ENCODE measurements around the gene ELF4.

Gene ELF4

DNA sequence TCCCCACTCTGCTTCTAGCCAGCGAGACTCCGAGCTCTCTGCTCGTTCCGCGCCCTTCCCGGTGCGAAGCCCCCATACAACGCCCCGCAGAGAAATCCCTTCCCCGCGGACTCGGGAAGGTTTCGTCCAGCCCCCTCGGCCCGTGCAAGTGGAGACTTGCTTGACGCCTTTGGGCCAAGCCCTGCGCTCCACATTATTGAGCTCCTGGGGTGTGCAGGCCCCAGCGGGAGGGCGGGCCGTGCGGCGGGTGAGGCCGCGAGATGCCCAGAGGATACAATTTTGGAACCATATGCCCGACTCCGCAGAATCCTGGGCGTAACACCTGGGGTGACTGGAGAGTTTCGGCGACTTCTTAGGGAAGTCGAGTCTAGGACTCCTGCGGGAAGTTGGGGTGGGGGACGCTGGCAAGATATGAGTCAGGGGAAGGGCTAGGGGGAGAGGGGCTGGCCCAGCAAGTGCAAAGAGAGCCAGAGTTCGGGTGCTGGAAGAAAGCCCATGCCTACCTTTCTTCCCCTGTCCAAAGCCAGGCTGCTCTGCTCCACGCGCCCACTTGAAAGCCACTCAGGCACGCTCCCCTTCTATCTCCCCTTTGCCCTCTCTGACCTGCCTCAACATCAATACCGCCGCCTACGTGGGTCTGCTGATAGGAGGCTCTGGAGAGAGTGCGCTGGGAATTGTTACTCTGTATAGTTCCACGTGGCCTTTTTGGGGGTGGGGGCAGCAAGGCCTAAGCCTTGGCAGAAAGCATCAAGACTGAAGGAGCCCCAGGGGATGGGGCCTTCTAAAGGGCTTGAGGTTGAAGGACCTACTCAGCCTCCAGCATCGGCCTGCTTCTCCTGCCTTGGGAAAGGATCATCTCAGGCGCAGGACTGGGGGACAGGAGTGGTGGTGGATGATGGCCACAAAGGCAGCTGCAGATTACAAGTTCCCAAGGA lies 1.2 kb upstream of the ELF4 start:
- peak; percentile 48 for DNase-seq

DNA sequence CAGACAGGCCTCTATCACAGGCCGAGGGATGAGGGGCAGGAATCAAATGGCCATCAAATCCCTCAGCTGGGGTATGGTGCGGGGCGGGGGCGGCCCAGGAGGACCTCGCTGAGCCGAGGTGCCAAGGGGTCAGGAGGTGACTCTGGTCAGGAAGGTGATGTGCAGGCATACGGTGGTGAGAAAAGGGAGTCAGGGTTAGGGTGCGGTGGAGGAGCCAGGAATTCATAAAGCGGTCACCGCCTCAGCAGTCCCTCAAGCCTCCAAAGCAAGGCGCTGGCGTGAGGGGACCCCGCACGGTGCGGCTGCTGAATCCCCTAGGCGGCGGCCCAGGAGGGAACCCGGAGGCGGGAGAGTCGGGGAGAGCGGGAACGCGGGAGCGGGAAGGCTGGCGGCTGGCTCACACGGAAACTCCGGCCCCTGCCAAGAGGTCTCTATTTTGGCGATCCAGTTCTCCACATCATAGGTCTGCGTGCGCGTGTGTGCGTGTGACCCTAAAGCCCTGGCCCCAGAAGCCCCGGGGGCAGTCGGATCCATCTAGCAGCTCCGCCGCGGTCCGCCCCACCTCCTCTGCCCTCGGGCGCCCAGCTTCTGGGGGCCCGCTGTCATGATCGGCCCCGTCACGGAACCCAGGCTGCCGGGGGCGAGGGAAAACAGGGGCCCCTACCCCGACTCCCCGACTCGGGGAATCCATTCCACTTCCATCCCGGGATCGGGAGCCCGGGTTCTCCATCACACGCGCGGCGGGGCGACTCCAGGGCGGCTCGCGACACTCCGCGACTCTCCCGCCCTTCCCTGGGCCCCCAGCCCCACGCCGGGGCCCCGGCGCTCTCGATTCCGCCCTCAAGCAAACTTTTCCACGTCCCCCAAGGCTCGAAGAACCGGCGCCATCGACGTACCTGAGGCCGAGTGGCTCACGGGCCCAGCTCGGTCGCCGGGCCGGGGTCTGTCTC lies 593 bp downstream of the ELF4 start:
- no peak for DNase-seq

DNA sequence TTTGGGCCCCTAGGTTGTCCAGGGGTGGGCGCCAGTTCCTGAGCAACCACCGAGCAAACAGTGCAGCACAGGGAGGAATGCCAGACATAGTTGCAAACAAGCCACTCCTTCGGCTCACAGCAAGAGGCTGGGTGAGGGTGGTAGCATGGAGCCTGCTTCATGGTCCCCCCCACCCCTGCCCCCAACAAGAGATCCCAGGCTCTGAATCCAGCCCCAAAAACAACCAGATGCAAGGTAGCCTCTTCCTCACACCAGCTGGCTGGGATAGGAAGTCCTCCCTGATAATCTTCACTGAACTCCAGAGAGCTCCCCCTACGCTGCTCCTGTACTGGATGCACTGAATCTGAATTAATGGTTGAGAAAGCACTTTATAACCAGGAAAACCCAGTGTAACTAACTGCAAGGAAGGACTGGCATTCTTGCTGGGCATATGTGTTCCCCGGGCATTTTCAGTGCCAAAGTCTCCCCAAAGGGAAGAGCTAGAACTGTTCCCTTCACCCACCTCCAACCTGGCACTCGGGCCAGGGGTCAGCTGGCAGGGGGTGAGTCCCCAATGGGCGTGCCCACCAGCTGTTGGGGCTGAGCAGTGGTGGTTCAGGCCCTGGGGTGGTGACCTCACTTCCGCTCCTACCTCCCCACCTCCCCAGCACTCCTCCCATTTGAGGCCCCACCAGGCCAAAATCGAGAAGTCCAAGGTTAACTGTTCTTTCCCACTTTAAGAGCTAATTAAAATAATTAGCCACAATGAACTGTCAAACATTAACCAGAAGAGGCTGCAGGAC lies 1.5 kb downstream of the ELF4 start:
- DNase-seq = no peak

DNA sequence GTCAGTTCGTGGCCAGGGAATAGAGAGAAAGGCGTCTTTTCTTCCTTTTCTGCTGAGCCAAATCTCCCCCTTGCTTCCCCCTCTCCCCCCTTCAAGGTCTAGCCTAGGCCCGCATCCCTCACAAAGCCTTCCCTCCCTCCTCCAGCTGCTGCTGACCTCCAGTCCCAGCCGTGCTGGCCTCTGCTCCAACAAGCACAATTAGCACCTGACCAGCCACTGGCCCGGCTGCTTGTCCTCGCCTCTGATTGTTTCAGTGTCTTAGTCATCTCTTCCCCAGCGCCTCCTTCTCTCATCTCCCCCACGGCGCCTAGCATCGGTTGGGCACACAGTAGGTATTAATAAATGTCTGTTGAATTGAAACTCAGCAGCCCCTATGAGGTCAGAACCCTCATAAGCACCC lies 4.2 kb downstream of the ELF4 start:
- DNase-seq = no peak

DNA sequence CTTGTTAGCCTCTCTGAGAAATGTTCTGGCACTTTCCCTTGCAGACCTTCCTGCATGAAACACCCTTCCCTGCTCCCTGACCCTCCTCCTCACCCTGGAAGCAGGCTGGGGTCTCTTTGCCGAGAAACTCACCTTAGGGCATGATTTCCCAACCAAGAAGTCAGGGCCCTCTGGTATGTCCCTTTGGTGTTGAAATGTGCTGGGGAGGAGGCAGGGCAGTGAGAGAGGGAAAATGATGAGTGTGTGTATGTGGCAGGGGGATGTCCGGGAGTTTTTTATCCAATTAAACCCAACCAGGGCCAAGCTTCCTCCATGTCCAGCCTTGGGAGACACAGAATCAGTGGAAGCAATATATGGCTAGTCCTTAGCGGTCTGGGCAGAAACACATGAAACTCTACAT lies 5.1 kb downstream of the ELF4 start:
- DNase-seq = no peak

DNA sequence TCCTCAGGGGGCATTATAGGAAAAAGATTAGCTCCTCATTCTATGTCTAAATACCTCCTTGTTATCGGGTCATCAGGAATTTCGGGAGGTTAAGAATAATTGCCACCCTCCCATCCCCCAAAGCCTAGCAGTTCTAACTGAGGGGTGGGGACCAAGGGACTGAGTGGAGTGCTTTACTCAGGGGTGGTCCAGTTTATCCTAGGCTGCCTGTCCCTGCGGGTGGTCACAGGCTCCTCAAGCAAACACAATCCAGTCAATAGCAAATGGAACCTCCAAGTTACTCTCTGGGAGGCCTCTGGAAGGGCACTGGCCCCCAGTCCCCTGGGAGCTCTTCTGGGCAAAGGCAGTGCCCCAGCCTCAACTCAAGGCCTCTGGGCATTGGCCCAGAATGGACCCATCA lies 6.7 kb downstream of the ELF4 start:
- no peak for DNase-seq

DNA sequence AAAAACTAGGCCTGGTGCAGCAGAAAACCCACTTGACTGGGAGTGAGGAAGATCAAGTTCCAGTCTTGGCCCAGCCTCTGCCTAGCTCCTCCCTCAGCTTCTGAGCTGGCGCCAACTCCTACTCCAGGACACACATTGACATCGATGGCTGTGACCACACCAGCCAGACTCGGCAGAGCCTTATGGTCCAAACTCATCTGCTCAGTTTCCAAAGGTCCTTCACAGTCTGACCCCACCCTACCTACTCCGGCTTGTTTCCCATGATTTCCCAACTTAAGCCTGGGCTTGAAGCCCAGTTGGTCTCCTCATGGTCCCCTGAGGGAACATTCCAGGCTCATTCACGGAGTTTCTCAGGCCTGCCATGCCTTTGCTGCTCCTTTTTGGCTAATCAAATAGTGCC lies 10.1 kb downstream of the ELF4 start:
- no peak for DNase-seq

DNA sequence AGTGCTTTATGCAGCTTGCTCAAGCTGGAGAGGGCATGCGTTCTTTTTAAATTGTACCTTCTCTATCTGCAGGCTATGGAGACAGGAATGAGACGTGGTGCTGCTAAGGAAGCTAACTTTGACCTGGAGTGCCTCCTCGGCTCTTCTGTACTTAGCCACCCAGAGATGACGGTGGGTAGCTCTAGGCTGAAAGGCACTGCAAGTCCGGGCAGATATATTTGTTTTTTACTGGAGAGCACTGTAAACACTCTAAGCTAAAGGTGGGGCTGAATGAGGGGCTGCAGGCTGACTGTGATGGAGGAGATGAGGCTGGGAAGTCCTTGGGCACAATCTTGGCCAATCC lies 12.1 kb downstream of the ELF4 start:
- DNase-seq = peak; percentile 52

DNA sequence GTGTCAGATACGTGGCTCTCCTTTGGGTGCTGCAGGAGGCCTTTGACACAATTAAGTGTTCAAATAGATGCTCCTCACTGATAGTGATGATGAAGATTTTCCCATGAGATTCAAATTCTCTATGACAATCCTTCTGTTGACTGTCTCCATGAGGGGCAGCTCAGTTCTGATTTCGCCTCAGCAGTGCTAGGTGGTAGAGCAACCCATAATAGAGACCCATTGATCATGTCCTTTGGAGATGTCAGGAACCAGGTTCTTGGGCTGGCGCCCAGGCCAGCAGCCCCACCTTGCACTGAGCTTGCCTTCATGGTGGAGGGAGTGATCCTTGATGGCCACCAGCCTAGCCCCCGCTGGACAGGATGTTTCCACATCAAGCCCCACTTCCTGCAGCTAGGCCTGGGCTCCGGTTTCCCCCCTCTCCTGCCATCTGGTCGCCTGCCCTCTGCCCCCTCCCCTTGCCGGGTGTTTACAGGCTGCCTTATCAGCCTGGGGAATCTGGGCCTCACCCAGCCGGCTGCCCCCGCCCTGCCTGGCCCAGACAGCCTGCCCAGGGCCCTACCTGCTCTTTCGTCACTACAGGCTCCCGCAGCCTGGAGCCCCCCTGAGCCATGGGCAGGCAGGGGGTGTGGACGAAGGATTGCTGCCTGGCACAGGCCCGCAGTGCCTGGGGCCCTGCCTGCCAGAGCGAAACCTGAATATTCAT lies 12.6 kb downstream of the ELF4 start:
- peak; percentile 52 for DNase-seq

DNA sequence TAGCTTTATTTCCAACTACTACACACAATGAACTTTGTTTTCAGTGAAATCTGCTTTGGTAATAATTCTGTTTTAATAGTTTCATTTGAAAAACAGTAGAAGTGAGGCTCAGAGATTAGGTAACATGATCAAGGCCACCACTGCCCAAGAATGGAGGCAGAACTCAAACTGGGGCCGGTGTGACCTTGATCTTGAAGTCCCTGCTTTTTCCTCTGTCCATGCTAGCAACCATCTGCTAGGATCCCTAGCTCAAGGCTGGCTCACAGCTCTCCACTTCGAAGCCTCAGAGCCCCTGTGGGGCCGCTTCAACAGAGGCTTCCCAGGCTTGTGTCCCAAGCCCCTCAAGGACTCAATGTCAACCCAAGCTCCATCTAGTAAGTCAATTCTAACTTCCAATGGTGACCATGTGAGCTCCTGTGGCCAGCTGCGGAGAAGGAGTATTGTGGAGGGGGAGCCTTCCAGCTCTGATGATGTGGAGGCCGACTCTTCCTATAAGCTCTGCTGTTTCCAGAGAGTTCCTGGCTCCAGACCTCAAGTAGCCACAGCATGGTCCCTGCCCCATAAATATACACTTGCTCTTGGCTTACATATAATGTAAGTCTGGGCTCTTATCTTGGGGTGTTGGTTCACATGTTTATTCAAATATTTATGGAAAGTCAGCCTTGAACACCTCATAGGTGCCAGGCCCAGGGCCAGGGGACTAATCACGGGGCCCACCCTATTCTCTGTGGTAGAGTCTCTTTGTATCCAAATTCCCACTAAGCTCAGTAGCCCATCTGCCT lies 14.9 kb downstream of the ELF4 start:
- no peak for DNase-seq

DNA sequence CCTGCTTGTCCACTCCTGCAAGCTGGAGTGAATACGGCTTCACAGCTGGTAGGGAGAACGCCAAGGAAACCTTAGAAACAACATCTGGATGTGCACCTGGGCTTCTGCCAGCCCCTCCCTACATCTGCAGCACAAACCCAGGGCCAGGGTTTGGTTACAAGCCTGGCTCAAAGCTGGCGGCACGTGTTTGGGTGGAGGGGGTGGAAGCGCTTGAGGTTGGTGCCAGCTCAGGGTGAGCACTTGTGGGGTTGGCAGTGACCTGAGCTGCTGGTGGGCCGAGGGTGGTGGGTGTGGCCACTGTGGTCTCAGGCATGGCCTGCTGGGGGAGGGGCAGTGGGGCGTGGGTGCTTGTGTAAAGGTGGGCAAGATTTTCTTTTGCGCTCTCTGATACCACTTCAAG lies 15.6 kb downstream of the ELF4 start:
- DNase-seq = no peak

DNA sequence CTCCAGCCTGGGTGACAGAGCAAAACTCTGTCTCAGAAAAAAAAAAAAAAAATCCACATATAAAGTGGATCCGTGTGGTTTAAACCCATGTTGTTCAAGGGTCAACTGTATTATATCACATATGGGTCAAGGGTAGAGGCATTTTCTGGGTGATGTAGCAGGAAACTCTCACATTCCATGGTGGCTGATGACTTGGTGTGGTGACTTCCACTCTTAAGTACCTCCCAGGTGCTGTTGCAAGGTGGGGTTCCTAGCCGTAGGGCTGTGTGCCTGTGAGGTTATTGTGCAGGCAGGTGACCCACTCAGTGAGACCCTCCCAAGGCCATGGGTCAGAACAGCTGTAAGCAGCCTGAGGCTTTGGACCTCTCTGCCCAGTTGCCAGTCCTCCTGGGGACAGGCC lies 17.0 kb downstream of the ELF4 start:
- no peak for DNase-seq

DNA sequence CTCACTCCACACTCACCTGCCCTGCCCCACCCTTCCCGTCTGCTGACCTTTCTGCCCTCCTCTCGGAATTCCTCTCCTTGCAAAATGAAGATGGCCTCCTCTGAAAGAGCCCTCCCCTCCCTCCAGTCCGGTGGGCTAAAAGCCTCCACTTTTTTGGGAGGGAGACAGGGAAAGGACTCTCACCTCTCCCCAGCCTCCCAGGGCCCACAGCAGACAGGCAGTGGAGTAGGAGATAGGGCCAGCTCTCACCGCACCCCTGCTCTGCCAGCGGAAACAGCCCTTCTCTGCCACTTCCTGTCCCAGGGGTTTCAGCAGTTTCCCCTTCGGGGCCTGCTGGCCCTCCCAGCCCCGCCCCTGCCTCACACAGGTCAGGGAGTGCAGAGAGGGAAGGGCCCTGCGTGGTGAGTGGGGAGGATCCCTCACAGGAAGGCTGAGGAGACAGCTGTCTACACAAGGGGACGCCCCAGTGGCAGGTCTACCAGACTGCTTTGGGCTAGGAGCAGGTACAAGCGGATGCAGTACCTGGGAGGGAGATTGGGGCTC lies 18.2 kb downstream of the ELF4 start:
- no peak for DNase-seq

DNA sequence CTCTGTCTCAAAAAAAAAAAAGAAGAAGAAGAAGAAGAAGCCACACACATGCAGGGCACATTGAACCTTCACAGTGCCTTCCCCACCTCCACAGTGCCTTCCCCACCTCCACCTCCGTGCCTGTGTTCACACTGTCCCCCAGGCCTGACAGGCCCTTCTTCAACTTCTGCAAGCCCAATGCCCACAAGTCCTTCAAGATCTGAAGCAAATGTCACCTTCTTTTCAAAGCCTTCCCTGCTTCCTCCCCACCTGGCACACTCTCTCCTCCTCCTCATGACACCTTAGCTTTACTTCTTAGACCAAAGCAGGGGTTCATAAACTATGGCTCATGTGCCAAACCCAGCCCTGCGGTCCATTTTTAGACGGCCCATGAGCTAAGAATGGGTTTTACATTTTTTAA lies 19.9 kb downstream of the ELF4 start:
- no peak for DNase-seq

DNA sequence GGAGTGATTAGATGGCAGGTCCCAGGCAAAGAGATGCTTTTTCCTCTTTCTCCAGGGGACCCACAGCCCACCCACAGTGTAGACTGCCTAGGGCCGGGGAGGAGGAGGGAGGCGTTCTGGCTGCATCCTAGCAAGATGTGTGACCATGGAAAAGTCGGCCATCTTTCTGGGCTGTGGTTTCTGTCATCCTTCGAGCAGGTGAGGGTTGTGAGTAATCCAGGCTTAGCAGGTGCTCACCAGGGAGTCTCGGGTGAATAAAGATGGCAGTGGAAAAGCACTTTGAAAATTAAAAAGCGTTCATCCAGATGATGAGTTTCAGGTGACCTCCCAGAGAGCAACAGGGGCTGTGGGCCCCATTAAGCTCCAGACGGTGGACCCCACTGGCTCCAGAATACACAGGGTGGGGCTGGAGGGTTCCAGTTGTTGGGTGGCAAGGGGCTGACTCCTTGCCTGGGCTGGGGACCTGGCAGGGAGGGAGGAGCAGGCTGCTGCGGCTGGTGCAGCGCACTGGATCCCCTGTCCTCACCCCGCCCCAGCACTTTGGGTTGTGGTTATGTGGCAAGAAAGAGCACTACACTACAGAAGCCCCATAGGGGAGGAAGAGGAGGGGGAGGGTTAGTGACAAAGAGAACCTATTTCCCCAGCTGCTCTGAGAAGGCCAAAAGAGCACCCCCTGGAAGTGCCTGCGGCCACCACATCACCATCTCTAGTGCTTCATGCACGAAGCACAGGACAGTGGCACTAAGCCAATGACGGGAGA lies 23.7 kb downstream of the ELF4 start:
- peak; percentile 83 for DNase-seq

DNA sequence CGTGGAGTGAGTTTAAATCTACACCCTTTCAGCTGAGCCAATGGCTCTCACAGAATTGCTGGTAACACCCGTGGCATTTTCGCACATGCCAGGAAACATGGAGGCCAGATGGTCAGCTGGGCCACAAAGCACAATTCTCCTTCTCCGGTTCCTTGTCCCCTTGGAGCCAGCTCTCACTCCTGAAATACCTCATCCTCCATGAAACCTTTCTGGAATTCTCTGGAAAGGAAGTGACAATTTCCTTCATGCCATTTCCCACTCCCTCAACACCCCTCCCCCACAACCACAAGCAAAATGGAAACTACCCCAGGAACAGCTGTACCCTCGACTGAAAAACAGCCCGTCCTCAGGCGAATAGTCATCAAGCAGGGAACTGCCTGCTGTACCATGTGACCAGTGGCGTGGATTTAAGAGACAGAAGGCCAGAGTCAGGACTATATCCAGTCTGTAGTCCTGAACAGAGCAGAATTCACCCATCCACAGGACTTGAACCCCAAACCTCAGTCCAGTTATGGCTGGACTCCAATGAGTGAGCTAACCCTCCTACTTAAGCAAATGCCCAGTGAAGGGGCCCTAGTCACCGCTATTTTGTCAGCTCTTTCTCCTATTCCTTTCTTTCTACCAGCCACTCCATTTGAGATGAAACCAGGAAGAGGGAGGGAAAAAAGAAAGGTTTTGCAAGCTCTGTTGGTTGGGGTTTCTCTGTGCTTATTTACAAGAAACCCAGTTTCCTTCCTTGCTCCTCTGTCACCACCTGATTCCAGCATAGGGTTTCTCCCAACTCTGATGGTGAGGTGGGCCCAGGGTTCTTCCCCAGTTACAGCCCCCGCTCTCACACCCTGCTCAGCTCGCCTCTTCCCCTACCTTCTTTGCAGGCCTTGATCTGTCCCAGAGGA lies 24.5 kb downstream of the ELF4 start:
- DNase-seq = no peak

DNA sequence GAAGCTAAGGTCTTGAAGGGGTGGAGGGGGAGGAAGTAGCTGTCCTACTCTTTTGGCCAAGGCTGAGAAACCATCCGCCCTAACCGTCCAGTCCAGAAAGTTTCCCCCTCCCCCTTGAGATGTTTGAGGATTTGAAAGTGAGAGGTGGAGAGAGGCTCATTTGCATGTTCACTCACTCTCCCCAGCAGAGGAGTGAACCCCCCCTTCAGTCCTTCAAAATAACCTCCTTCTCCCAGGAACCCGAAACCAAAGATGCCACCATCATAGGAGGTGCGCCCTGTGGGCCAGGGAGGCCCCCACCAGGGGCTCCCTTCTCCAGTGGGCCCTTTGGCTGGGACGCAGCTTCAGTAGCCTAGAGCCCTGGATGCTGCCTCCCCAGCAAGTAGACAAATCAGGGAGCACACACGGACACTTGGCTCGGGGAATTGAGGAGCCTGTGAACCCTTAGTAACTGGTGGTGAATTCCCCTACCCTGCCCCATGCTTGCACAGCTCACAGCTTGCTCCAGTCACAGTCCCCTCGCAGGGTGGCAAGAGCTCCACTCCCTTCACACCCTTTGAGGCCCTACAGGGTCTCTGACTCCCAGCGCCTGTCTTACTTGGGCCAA lies 25.6 kb downstream of the ELF4 start:
- no peak for DNase-seq

DNA sequence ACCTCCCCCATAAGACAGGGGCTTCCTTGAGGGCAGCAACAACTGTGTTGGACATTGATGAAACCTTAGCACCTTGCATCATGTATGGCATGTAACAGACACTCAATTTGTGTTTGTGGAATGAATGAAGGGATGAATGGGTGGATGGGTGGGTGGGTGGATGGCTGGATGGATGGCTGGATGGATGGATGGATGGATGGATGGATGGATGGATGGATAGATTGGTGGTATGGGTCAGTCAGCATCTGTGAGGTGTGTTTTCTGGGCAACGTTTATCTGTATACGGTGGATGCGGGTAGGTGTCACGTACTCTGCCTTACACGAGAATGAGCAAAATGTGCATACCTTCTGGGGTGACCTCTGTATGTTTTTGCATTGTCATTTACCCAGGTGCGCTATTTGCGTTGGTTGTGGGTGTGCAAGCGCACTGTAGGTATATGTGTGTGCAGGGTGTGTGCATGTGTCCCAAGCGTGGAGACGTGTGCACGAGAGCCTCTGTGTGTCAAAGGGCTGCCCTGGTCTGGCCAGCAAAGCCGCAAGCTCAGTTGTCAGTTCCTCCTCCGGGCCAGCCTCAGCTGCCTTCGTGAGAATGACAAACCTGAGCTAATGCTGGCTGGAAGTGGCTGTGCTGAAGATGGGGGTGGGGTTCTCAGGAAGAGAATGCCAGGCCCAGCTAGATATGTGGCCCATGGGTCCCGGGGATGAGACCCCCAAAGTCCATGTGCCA lies 26.5 kb downstream of the ELF4 start:
- DNase-seq = no peak

All from DMS79 (cell line).